OCI-LY3 (cell line): ENCODE data around the gene PML.

Experiments used
- H2AFZ ChIP-seq: fragments of 200-600, 300-600 bp; shearing (Covaris generic); 2 replicates; pipeline ENCODE4 v1.6.0; 2014; ENCODE audit warnings: antibody characterized with exemption, low read depth, low read length
- H3K27ac ChIP-seq: fragments of 200-600, 300-600 bp; sonication (generic); 2 replicates; pipeline ENCODE4 v1.5.1; 2014; ENCODE audit warnings: mild to moderate bottlenecking, low read length, moderate library complexity, mixed read lengths
- H3K27me3 ChIP-seq: fragments of 200-600, 300-600 bp; sonication (generic); 2 replicates; pipeline ENCODE4 v1.6.1; 2014; ENCODE audit warnings: low read depth, low read length, mixed read lengths
- H3K36me3 ChIP-seq: fragments of 200-600, 300-600 bp; sonication (generic); replicated peaks from 2 replicates; pipeline ENCODE3; 2014; ENCODE audit warnings: low read depth, low read length, mixed read lengths
- H3K4me1 ChIP-seq: fragments of 300-600, 200-600 bp; sonication (generic); 2 replicates; pipeline ENCODE4 v1.6.1; 2014; ENCODE audit warnings: low read length, mixed read lengths
- H3K4me2 ChIP-seq: fragments of 200-600, 300-600 bp; sonication (generic); 2 replicates; pipeline ENCODE4 v1.6.1; 2014; ENCODE audit warnings: low read length, mixed read lengths
- H3K4me3 ChIP-seq: fragments of 300-600, 200-600 bp; sonication (generic); 2 replicates; pipeline ENCODE4 v1.5.1; 2014; ENCODE audit warnings: antibody characterized with exemption, mild to moderate bottlenecking, low read length, moderate library complexity
- H3K79me2 ChIP-seq: fragments of 300-600, 200-600 bp; shearing (Covaris generic); 2 replicates; pipeline ENCODE4 v1.6.1; 2014; ENCODE audit warnings: mild to moderate bottlenecking, low read length, mixed read lengths
- H3K9ac ChIP-seq: fragments of 300-600, 200-600 bp; shearing (Covaris generic); 2 replicates; pipeline ENCODE4 v1.6.0; 2014; ENCODE audit warnings: mild to moderate bottlenecking, low read length, moderate library complexity
- H3K9me3 ChIP-seq: fragments of 200-600, 300-600 bp; shearing (Covaris generic); 2 replicates; pipeline ENCODE4 v1.6.1; 2014; ENCODE audit warnings: low read length, mixed read lengths; ENCODE audit not compliant: insufficient read depth
- H4K20me1 ChIP-seq: fragments of 200-600, 300-600 bp; sonication (generic); 2 replicates; pipeline ENCODE4 v1.6.1; 2016; ENCODE audit warnings: low read length, mixed read lengths; ENCODE audit not compliant: insufficient read depth
- EZH2phosphoT487 ChIP-seq: fragments of 200-600 bp; shearing (Covaris generic); IDR thresholded peaks from 2 replicates; pipeline ENCODE4 v1.6.1; 2018; ENCODE audit warnings: antibody characterized with exemption, mixed run types, low read depth
- TF ChIP-seq, protein P1 (sequence below): fragments of 200-600, 300-600 bp; sonication (generic); IDR thresholded peaks from 2 replicates; pipeline ENCODE4 v1.5.1; 2014; ENCODE audit warnings: antibody characterized with exemption, low read length, low read depth

PML gene

DNA sequence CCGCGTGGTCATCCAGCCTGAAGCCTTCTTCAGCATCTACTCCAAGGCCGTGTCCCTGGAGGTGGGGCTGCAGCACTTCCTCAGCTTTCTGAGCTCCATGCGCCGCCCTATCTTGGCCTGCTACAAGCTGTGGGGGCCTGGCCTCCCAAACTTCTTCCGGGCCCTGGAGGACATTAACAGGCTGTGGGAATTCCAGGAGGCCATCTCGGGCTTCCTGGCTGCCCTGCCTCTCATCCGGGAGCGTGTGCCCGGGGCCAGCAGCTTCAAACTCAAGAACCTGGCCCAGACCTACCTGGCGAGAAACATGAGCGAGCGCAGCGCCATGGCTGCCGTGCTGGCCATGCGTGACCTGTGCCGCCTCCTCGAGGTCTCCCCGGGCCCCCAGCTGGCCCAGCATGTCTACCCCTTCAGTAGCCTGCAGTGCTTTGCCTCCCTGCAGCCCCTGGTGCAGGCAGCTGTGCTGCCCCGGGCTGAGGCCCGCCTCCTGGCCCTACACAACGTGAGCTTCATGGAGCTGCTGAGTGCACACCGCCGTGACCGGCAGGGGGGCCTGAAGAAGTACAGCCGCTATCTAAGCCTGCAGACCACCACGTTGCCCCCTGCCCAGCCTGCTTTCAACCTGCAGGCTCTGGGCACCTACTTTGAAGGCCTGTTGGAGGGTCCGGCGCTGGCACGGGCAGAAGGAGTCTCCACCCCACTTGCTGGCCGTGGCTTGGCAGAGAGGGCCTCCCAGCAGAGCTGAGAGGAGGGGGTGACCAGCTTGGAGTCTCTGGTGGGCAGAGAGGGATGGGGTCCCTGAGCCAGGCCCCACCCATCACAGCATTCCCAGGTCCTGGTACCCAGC, 50.0 kb downstream of the PML start:
- peaks cover 3% of the 10 kb centered on the region; the same call in 1 of the 2 replicates for H3K4me1 ChIP-seq
- H3K79me2 ChIP-seq: no peaks in the 10 kb centered on the region
- no peak overlapping the region for H3K4me3 ChIP-seq
- H3K27me3 ChIP-seq: no peaks in the 10 kb centered on the region
- no peak for TF ChIP-seq EZH2phosphoT487
- TF ChIP-seq, protein P1, sequence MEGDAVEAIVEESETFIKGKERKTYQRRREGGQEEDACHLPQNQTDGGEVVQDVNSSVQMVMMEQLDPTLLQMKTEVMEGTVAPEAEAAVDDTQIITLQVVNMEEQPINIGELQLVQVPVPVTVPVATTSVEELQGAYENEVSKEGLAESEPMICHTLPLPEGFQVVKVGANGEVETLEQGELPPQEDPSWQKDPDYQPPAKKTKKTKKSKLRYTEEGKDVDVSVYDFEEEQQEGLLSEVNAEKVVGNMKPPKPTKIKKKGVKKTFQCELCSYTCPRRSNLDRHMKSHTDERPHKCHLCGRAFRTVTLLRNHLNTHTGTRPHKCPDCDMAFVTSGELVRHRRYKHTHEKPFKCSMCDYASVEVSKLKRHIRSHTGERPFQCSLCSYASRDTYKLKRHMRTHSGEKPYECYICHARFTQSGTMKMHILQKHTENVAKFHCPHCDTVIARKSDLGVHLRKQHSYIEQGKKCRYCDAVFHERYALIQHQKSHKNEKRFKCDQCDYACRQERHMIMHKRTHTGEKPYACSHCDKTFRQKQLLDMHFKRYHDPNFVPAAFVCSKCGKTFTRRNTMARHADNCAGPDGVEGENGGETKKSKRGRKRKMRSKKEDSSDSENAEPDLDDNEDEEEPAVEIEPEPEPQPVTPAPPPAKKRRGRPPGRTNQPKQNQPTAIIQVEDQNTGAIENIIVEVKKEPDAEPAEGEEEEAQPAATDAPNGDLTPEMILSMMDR: no peak
- H3K4me2 ChIP-seq: no peak overlapping the region
- H3K9me3 ChIP-seq: no peaks in the 10 kb centered on the region
- H3K36me3 ChIP-seq: peaks cover 2% of the 10 kb centered on the region
- no peak overlapping the region for H3K9ac ChIP-seq
- H4K20me1 ChIP-seq: no peaks in the 10 kb centered on the region
- H2AFZ ChIP-seq: no peak overlapping the region
- H3K27ac ChIP-seq: no peak overlapping the region

GRCh38 chr15:74045184-74045583, 50.7 kb downstream of the PML start:
- Histone ChIP-seq H3K36me3 (peaks cover 2% of the 10 kb centered on the region), H3K9ac (no peak overlapping the region), H3K4me3 (no peak overlapping the region), H2AFZ (no peak overlapping the region), H3K79me2 (no peaks in the 10 kb centered on the region), H3K27me3 (no peaks in the 10 kb centered on the region), H4K20me1 (no peaks in the 10 kb centered on the region), H3K4me2 (no peak overlapping the region), H3K4me1 (peaks cover 3% of the 10 kb centered on the region; the same call in 1 of the 2 replicates), H3K9me3 (no peaks in the 10 kb centered on the region), H3K27ac (no peak overlapping the region)
- no peak for TF ChIP-seq EZH2phosphoT487
- TF ChIP-seq, protein P1: no peak

GRCh38 chr15:74045636-74046274, 51.2 kb downstream of the PML start:
- no peak overlapping the region for H3K27ac ChIP-seq
- no peaks in the 10 kb centered on the region for H3K79me2 ChIP-seq
- H4K20me1 ChIP-seq: no peaks in the 10 kb centered on the region
- H3K27me3 ChIP-seq: no peaks in the 10 kb centered on the region
- H3K9me3 ChIP-seq: no peaks in the 10 kb centered on the region
- no peak overlapping the region for H3K9ac ChIP-seq
- no peak overlapping the region for H2AFZ ChIP-seq
- H3K4me2 ChIP-seq: no peak overlapping the region
- no peak overlapping the region for H3K4me3 ChIP-seq
- H3K4me1 ChIP-seq: peaks cover 3% of the 10 kb centered on the region; the same call in 1 of the 2 replicates
- no peak for TF ChIP-seq EZH2phosphoT487
- TF ChIP-seq, protein P1: no peak
- H3K36me3 ChIP-seq: peaks cover 2% of the 10 kb centered on the region

DNA sequence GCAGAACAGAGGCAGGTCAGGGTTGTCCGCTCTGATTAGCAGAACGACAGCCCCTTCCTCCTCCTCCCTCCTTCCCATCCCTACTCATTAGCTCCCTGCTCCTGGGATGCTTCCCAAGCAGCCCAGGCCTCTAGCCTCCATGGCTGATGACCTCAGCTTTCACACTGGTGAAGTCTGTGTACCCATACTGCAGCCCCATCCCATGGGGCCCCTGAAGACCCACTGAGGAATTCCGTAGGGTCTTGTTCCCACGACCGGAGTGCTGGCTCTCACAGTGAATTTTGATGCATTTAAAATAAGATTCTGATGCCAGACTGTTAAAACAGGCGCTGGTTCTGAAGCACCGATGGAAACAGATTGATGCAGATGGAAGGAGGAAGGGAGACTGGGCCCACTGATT, 51.8 kb downstream of the PML start:
- peaks cover 3% of the 10 kb centered on the region; the same call in 1 of the 2 replicates for H3K4me1 ChIP-seq
- H3K27me3 ChIP-seq: no peaks in the 10 kb centered on the region
- H3K4me2 ChIP-seq: no peak overlapping the region
- no peak overlapping the region for H3K9ac ChIP-seq
- H3K9me3 ChIP-seq: no peaks in the 10 kb centered on the region
- no peak overlapping the region for H2AFZ ChIP-seq
- H3K36me3 ChIP-seq: no peaks in the 10 kb centered on the region
- no peaks in the 10 kb centered on the region for H4K20me1 ChIP-seq
- H3K79me2 ChIP-seq: no peaks in the 10 kb centered on the region
- H3K27ac ChIP-seq: no peak overlapping the region
- H3K4me3 ChIP-seq: no peak overlapping the region
- TF ChIP-seq EZH2phosphoT487: no peak
- TF ChIP-seq, protein P1: no peak
